HPDE6-E6E7 (cell line): Measurements from ENCODE around the gene HEMGN.

ENCODE experiments used
- DNase-seq: peaks from one replicate; pipeline ENCODE4 v3.0.0; 2011; ENCODE audit warnings: missing footprints; ENCODE audit errors: extremely low spot score

Gene HEMGN

DNA sequence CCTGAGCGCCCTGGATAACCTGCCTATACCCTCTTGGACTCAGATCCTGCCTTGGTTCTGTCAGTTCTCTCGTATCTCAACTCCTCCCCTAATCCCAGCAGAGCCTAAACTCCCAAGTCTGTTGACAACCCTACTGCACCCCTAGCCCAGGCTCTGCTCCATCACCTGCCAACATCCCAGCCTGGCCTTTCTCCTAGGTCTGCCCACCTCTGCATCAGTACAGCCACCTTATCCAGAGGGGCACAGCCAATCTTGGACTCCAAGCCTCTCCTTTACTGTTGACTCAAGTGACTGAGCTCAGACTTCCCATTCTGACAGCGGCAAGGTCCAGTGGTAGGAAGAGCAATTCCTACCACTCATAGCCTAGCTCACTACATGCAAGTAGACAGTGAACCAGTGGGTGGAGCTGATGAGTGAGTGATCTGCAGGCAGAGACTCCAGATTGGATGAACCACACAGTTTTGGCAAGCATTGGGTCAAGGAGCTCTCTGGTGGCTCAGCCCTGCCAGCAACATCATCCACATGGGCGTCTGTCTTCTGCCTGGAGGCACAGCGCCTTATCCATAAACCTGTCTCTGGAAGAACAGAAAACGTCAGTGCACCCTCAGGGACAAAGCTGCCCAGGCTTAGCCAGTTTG is 42.2 kb downstream of the HEMGN start:
- no peak for DNase-seq

DNA sequence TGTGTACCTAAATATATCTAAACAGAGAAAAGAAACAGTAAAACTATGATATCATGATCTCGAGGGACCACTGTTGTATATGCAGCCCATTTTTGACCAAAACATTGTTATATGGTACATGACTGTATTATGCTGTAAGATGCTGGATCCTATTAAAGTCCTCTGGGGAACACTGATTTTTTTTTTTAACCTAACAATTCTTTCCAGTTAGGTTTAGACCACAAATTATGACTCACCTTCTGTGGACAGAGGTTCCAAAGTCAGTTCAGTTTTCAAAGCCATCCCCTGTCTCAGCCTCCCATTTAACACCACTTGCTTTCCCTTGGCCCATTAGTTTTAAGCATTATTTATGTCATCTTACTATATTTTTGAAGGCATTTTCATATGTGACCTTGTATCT is 42.8 kb downstream of the HEMGN start:
- no peak for DNase-seq

- no peak for DNase-seq
Observed at GRCh38 chr9:97892421-97892820, 45.6 kb downstream of the HEMGN start.

- DNase-seq = no peak
Observed at GRCh38 chr9:97891736-97892135, 46.2 kb downstream of the HEMGN start.

DNA sequence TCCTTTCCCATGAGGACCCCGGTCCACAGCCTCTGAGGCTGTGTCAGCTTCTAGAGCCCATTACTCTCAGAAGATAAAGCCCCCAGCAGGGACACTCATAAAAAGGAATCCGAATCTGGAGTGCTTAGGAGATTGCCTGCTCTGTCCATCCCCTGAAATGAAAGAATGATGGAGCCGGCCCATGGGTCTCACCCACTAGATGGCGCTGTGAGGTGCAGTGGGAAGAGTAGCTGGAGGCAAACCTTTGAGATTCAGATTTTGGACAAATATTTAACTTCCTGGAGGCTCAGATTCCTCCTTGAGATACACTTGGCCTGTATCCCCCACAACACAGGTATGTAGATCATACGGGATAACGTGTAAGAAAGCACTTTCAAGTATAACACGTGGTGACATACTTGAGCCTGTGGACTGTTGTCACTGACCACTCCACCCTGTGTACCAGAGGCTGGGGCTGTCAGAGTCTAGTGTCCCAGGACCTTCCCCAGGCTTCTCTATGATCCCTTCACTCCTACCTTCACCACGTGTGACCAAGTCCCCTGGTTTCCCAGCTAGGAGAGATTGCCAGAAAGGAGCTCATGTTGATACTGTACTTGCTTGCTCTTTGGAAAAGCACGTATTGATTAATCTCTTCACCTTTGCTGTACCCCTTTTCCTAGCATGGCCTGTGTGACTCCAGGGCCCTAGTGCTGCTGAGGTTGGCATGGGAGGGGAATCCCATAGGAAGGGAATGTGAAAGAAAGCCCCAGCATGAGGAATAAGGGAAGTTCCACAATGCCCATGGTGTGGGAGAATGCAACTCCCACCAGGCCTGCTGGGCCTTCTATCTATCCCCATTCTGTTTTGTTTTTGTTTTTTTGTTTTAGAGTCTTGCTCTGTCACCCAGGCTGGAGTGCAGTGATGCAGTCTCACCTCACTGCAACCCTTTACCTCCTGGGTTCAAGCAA is 47.8 kb downstream of the HEMGN start:
- DNase-seq = no peak

DNA sequence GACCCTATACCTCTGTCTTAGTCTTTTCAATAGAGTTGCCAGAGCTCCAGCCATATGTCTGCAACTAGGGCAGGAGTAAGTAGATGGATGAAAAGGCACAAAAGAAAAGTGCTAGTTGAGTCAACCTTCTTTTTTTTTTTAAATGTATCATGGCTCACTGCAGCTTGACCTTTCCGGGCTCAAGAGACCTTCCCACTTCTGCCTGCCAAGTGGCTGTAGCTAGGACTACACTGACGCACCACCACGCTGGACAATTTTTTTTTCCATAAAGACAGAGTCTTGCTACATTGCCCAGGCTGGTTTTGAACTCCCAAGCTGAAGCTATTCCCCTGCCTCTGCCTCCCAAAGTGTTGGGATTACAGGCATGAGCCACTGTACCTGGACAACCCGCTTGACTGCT is 57.6 kb downstream of the HEMGN start:
- no peak for DNase-seq
